PC-9 (cell line): ENCODE data around the gene HLA-DOB. TPM values are rescaled to one million over a fixed set of nuclear protein-coding genes. Genes with fewer than 3 reads are reported as not detected.

Experiments
- BruUV-seq: library from RNA; stranded (reverse); fragments of 400-500 nt; replicated peaks from 2 replicates; lab custom pipeline; 2021; lab: Mats Ljungman, UMichigan
- CTCF ChIA-PET: fragments of 300-600 bp; sonication (Branson Sonifier 250); formaldehyde crosslinking; loops from one replicate; lab custom pipeline; 2022; ENCODE audit warnings: antibody characterized with exemption; lab: Charles Lee
- POLR2A ChIA-PET: fragments of 300-600 bp; sonication (Branson Sonifier 250); formaldehyde crosslinking; loops from one replicate; lab custom pipeline; 2022; ENCODE audit warnings: antibody characterized with exemption; ENCODE audit not compliant: unreplicated experiment; lab: Charles Lee
- DNase-seq, 2 experiments: peaks; one replicate each; pipeline versions ENCODE4 v3.0.0 to v3.0.0-alpha.2; 2015 to 2022; ENCODE audit warnings: mixed read lengths in 1 of 2
- H2AFZ ChIP-seq: fragments of 200-600 bp; sonication (generic); 2 replicates; pipeline ENCODE4 v1.8.1; 2017; ENCODE audit warnings: antibody characterized with exemption
- H3F3A ChIP-seq: fragments of 200-600 bp; sonication (generic); 2 replicates; pipeline ENCODE4 v1.8.1; 2017; ENCODE audit warnings: antibody characterized with exemption, mild to moderate bottlenecking, low read depth; ENCODE audit not compliant: insufficient read depth
- H3K27ac ChIP-seq: fragments of 200-600 bp; sonication (generic); 2 replicates; pipeline ENCODE4 v1.6.1; 2016; ENCODE audit warnings: mixed run types
- H3K27me3 ChIP-seq: fragments of 200-600 bp; sonication (generic); 2 replicates; pipeline ENCODE4 v1.6.1; 2016; ENCODE audit warnings: low read depth, mixed run types; ENCODE audit not compliant: insufficient read depth
- H3K36me3 ChIP-seq: fragments of 200-600 bp; sonication (generic); 2 replicates; pipeline ENCODE4 v1.6.1; 2016; ENCODE audit warnings: low read depth, mixed run types
- H3K4me1 ChIP-seq: fragments of 200-600 bp; sonication (generic); replicated peaks from 2 replicates; pipeline ENCODE4 v1.6.1; 2016; ENCODE audit warnings: mixed run types; ENCODE audit not compliant: insufficient read depth
- H3K4me2 ChIP-seq: fragments of 200-600 bp; sonication (generic); 2 replicates; pipeline ENCODE4 v1.6.1; 2017; ENCODE audit warnings: mixed run types
- H3K4me3 ChIP-seq: fragments of 200-600 bp; sonication (generic); 2 replicates; pipeline ENCODE4 v1.6.1; 2016; ENCODE audit warnings: mixed run types
- H3K79me2 ChIP-seq: fragments of 200-600 bp; sonication (generic); 2 replicates; pipeline ENCODE4 v1.6.1; 2017; ENCODE audit warnings: low read depth, mixed run types
- H3K9me2 ChIP-seq: fragments of 200-600 bp; sonication (generic); 2 replicates; pipeline ENCODE4 v1.8.1; 2017; ENCODE audit warnings: mild to moderate bottlenecking; ENCODE audit not compliant: insufficient read depth
- H3K9me3 ChIP-seq: fragments of 200-600 bp; sonication (generic); 2 replicates; pipeline ENCODE4 v1.8.1; 2016; ENCODE audit warnings: low read depth; ENCODE audit not compliant: insufficient read depth
- H4K20me1 ChIP-seq: fragments of 200-600 bp; sonication (generic); 2 replicates; pipeline ENCODE4 v1.8.1; 2017; ENCODE audit not compliant: insufficient read depth
- EZH2 ChIP-seq: fragments of 200-600 bp; sonication (generic); IDR thresholded peaks from 2 replicates; pipeline ENCODE4 v1.8.0; 2017; ENCODE audit warnings: antibody characterized with exemption, low read depth
- intact Hi-C: fragments of 100-400 bp; cut with micrococcal nuclease; formaldehyde crosslinking; loops from one replicate; pipeline ENCODE4 v1.10.0; 2022; ENCODE audit not compliant: unreplicated experiment
- total RNA-seq: library from RNA; stranded (reverse); gene quantifications from 2 replicates; pipeline ENCODE4 v1.2.3, GENCODE V29; 2021
- TF ChIP-seq, protein P1 (sequence below): fragments of 200-600 bp; sonication (generic); conservative IDR thresholded peaks from 2 replicates; pipeline ENCODE4 v1.6.1; 2017; ENCODE audit warnings: mixed run types, antibody characterized with exemption, mild to moderate bottlenecking, moderate library complexity

Gene HLA-DOB
- total RNA-seq, 1 experiment from 2014 or later, result 3.4 TPM

GRCh38 chr6:32799740-32800139 lies 17.1 kb downstream of the HLA-DOB start:
- Histone ChIP-seq H3K27ac (no peak overlapping the region), H3K4me1 (no peaks in the 10 kb centered on the region), H3K79me2 (no peaks in the 10 kb centered on the region), H2AFZ (no peak overlapping the region), H3F3A (no peaks in the 10 kb centered on the region), H3K9me3 (peaks cover 6% of the 10 kb centered on the region), H3K36me3 (no peaks in the 10 kb centered on the region), H3K4me3 (no peak overlapping the region), H3K4me2 (no peak overlapping the region), H3K27me3 (peaks cover 14% of the 10 kb centered on the region; the same call in 1 of the 2 replicates), H3K9me2 (no peaks in the 10 kb centered on the region), H4K20me1 (no peaks in the 10 kb centered on the region)
- no peak for TF ChIP-seq EZH2
- TF ChIP-seq, protein P1, sequence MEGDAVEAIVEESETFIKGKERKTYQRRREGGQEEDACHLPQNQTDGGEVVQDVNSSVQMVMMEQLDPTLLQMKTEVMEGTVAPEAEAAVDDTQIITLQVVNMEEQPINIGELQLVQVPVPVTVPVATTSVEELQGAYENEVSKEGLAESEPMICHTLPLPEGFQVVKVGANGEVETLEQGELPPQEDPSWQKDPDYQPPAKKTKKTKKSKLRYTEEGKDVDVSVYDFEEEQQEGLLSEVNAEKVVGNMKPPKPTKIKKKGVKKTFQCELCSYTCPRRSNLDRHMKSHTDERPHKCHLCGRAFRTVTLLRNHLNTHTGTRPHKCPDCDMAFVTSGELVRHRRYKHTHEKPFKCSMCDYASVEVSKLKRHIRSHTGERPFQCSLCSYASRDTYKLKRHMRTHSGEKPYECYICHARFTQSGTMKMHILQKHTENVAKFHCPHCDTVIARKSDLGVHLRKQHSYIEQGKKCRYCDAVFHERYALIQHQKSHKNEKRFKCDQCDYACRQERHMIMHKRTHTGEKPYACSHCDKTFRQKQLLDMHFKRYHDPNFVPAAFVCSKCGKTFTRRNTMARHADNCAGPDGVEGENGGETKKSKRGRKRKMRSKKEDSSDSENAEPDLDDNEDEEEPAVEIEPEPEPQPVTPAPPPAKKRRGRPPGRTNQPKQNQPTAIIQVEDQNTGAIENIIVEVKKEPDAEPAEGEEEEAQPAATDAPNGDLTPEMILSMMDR, result no peak
- no TSS peak for BruUV-seq
- CTCF ChIA-PET, result no interaction called here
- intact Hi-C loops, result loop anchor here (5.0 to 10.0 kb wide), 3 partner anchors 65 to 682 kb away; no protein-coding TSS in a partner anchor
- POLR2A ChIA-PET, result no interaction called here
- DNase-seq, result no peak

DNA sequence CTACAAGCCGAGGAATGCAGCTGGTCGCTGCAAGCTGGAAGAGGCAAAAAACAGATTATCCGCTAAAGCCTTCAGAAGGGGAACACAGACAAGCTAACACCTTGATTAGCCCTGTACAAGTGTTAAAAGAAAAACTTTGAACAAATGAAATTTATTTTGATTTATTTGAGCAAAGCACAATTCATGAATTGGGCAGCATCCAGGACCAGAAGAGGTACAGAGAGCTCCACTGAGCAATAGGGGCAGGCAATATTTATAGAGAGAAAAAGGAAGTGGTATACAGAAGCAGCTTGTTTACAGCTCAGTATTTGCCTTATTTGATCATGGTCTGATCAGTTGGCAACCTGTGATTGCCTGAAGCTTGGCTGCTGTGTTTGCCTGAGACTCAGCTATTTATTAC lies 17.6 kb downstream of the HLA-DOB start:
- Histone ChIP-seq H3K27ac (no peak overlapping the region), H3K4me3 (no peak overlapping the region), H3K4me1 (no peaks in the 10 kb centered on the region), H3K36me3 (no peaks in the 10 kb centered on the region), H3K79me2 (no peaks in the 10 kb centered on the region), H4K20me1 (no peaks in the 10 kb centered on the region), H2AFZ (no peak overlapping the region), H3K9me2 (no peaks in the 10 kb centered on the region), H3F3A (no peaks in the 10 kb centered on the region), H3K4me2 (no peak overlapping the region), H3K9me3 (peaks cover 6% of the 10 kb centered on the region), H3K27me3 (peaks cover 20% of the 10 kb centered on the region)
- no peak for DNase-seq
- intact Hi-C loops, result loop anchor here (5.0 to 10.0 kb wide), 3 partner anchors 66 to 682 kb away; no protein-coding TSS in a partner anchor
- ChIA-PET POLR2A (interaction anchor here (0.6 kb wide), 2 partner anchors 393 to 1298 kb away, joined by 3 to 8 read pairs; no protein-coding TSS in a partner anchor), CTCF (no interaction called here)
- no TSS peak for BruUV-seq
- no peak for TF ChIP-seq EZH2
- TF ChIP-seq, protein P1, result no peak

GRCh38 chr6:32796848-32797776 lies 19.7 kb downstream of the HLA-DOB start:
- no peaks in the 10 kb centered on the region for H3K9me2 ChIP-seq
- H3K9me3 ChIP-seq, result peaks cover 6% of the 10 kb centered on the region
- H2AFZ ChIP-seq, result peak overlapping the region; percentile 71
- H3K4me2 ChIP-seq, result peak overlapping the region; percentile 68
- no peaks in the 10 kb centered on the region for H3F3A ChIP-seq
- H3K79me2 ChIP-seq, result no peaks in the 10 kb centered on the region
- no peaks in the 10 kb centered on the region for H3K4me1 ChIP-seq
- H3K27ac ChIP-seq, result no peak overlapping the region
- peak; percentile 51 to 64 for DNase-seq
- peak overlapping the region; percentile 30; the same call in 1 of the 2 replicates for H3K4me3 ChIP-seq
- H4K20me1 ChIP-seq, result no peaks in the 10 kb centered on the region
- intact Hi-C loops, result loop anchor here (1.0 to 10.0 kb wide), 4 partner anchors 41 to 680 kb away; partner anchors contain the start of gene TAP2
- BruUV-seq, result no TSS peak
- H3K36me3 ChIP-seq, result no peaks in the 10 kb centered on the region
- peaks cover 35% of the 10 kb centered on the region for H3K27me3 ChIP-seq
- CTCF ChIA-PET, result interaction anchor here (1.0 kb wide), 1 partner anchor 71 kb away, joined by 4 read pairs; no protein-coding TSS in a partner anchor
- POLR2A ChIA-PET, result no interaction called here
- no peak for TF ChIP-seq EZH2
- TF ChIP-seq, protein P1, result peak; percentile 94
